COLO668 (cell line): Measurements from ENCODE around the gene STPG1.

Experiments used
- DNase-seq: peaks from one replicate; lab custom pipeline; 2025; ENCODE audit not compliant: unreplicated experiment; lab: John Stamatoyannopoulos, UW

Gene STPG1

DNA sequence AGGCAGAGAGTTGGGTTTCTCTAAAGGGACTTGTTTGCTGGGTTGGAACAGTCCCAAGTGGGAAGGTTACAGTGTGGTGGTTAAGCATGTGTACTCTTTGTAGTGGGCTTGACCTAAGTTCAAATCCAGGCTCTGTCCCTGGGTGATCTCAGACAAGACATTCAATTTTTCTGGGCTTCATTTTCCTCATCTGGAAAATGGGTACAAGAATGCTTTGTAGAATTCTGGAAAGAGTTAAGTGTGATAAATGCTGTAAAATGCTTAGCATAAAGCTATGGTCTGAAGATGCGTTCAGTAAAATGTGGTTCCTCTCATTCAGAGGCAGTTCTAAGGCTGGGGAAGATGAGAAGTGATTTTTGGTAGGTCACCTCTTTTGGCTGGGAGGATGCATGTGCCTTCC, 93.6 kb downstream of the STPG1 start:
- DNase-seq: no peak

- peak; percentile 93 for DNase-seq
Observed at GRCh38 chr1:24319312-24319863, 94.2 kb downstream of the STPG1 start, which contains the start of gene GRHL3. GRHL3 (plus strand) TSS chr1:24319357; CDS start chr1:24319552, 195 bp downstream.

GRCh38 chr1:24318615-24319311, 94.8 kb downstream of the STPG1 start:
- no peak for DNase-seq

GRCh38 chr1:24317956-24318614, 95.5 kb downstream of the STPG1 start:
- DNase-seq: no peak

DNA sequence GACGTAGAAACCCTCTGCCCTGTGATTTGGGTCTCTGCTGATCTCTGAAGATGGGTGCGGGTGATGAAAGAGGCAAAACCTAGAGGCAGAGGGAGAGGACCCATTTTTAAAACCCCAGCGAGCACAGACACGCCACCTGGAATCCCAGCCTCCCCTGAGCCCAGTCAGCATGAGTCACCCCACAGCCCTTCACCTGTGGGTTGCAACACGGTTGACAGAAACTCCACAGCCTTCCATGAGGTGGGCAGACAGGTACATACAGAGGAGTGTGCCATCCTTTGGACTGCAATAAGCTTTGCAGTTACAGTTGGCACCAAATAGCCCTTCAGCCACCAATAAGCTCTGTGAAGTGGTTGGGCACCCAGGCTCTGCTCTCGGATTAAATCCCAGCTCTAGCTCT, 96.5 kb downstream of the STPG1 start:
- peak; percentile 40 for DNase-seq

- DNase-seq: no peak
Observed at GRCh38 chr1:24316645-24317044, 96.9 kb downstream of the STPG1 start.

DNA sequence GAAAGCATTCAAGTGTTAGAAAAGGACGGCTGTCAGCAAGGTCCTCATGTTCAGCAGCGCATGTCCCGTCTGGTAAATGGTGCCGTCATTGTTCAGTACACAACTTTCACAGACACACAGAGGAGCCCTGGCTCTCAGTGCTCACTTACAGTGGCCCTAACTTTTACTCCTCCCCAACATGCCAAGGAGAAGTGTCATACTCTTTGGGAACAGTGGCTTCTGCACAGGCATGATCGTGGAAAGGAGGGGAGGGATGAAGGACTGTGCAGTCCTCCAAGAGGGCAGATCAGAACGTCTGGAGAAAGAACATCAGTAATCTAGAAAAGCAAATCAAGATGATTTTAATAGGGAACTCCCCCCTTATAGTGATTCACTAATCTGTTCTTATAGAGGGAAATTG, 98.2 kb downstream of the STPG1 start:
- DNase-seq: no peak

- no peak for DNase-seq
Observed at GRCh38 chr1:24311741-24312140, 101.8 kb downstream of the STPG1 start.

GRCh38 chr1:24311234-24311633, 102.3 kb downstream of the STPG1 start:
- DNase-seq: no peak

DNA sequence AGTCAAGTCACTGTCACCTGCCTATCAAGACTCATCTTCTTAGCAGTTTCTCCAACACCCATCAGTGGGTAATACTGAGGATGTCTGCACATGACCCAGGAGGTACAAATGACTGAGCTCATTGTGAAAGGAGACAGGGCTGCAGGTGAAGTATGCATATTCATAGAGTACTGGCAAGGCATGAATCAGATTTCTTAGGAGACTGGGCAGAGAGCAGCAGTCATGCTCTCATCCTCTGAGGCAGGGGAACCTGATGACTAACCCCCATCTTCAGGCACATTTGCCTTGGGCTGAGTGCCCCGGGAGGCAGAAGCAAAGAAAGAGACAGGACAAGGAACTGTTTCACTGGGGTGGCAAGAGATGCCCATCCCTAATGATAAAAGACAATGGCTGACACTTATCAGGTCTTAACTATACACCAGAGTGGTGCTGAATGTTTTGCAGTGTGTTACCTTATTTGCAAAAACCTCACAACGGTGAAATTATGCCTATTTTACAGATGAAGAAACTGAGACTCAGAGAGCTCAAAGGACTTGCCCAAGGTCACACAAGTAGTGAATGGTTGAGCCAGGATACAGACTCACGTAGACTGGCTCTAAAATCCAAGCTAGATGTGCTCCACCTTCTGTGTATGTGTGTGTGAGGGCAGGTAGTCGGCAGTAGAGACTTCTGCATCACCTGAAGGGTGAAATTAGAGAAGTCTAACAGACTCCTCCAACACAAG, 103.7 kb downstream of the STPG1 start:
- no peak for DNase-seq

DNA sequence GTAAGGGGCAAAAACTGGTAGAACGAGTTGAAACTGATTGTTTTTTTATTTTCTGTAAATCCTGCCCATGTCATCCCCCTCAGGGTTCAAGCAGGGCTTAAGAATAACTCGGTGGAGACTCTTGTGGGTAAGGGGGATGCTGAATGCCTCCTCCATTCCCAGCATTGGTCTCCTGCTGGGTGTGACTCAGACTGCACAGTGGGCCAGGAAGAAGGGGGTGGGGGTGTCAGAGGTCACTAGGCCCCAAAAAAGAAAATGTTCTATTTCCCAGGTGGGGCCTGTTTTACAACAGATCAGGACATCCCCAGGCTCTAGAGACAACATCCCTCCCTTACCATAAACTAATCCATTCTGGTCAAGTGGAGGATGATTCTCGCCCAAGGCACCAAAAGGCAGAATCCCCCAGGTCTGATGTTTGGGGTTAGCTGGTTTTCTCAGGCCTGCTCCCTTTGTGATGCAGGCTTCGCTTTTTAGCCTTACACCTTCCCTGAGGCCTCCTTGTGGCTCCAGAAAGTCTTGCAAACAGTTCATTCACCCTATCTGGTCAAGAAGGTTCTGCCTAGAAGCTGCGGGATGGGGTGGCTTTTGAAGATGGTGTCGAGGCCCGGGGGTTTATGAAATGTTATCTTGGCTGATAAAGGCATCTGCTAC, 105.1 kb downstream of the STPG1 start:
- no peak for DNase-seq
